Stimulated activated CD4-positive, alpha-beta T cell treated with anti-CD3 and anti-CD28 coated beads, Interleukin-4, amount 100 ng/mL, for 48 hours (primary cell): ENCODE results near the gene CNRIP1.
"Not testable (repeated sequence)": the region's sequence is repeated elsewhere in the genome, so short reads cannot be mapped to it uniquely, and the experiment has no call there.

Experiments used
- DNase-seq, 2 donors: peaks; one replicate each; pipeline ENCODE4 v3.0.0-alpha.2; 2020; ENCODE audit warnings: low read depth in 2 of 2

The CNRIP1 gene

GRCh38 chr2:68340226-68341061 is 20.7 kb upstream of the CNRIP1 start:
- no peak for DNase-seq

GRCh38 chr2:68336192-68336591 is 16.4 kb upstream of the CNRIP1 start:
- no peak for DNase-seq

GRCh38 chr2:68333931-68334330 is 14.2 kb upstream of the CNRIP1 start:
- no peak for DNase-seq

GRCh38 chr2:68333009-68333408 is 13.3 kb upstream of the CNRIP1 start:
- DNase-seq, result no peak

- no peak for DNase-seq
Measured at GRCh38 chr2:68330691-68331090, 10.9 kb upstream of the CNRIP1 start.

- DNase-seq, result no peak
Measured at GRCh38 chr2:68328901-68329300, 9.2 kb upstream of the CNRIP1 start.

GRCh38 chr2:68325056-68325455 is 5.3 kb upstream of the CNRIP1 start:
- no peak for DNase-seq

- no peak for DNase-seq
Measured at GRCh38 chr2:68320118-68320641, 431 bp upstream of the CNRIP1 start.

GRCh38 chr2:68318914-68319397 is 793 bp downstream of the CNRIP1 start:
- DNase-seq, result no peak

GRCh38 chr2:68317971-68318913 is 1.5 kb downstream of the CNRIP1 start:
- DNase-seq, result no peak

- DNase-seq, result no peak
Measured at GRCh38 chr2:68316111-68316510, 3.6 kb downstream of the CNRIP1 start.

- DNase-seq, result no peak
Measured at GRCh38 chr2:68311033-68311432, 8.7 kb downstream of the CNRIP1 start.

- no peak for DNase-seq
Measured at GRCh38 chr2:68309426-68309825, 10.3 kb downstream of the CNRIP1 start.

GRCh38 chr2:68303902-68304272 is 15.9 kb downstream of the CNRIP1 start:
- DNase-seq, result not testable (repeated sequence)

GRCh38 chr2:68303033-68303901 is 16.5 kb downstream of the CNRIP1 start:
- no peak for DNase-seq

GRCh38 chr2:68302281-68302875 is 17.4 kb downstream of the CNRIP1 start:
- no peak for DNase-seq

GRCh38 chr2:68295516-68295915 is 24.2 kb downstream of the CNRIP1 start:
- DNase-seq, result no peak

GRCh38 chr2:68294913-68295312 is 24.8 kb downstream of the CNRIP1 start:
- no peak for DNase-seq

- DNase-seq, result no peak
Measured at GRCh38 chr2:68294187-68294586, 25.6 kb downstream of the CNRIP1 start.

GRCh38 chr2:68293755-68294154 is 26.0 kb downstream of the CNRIP1 start:
- DNase-seq, result no peak

- DNase-seq, result no peak
Measured at GRCh38 chr2:68293024-68293423, 26.7 kb downstream of the CNRIP1 start.
